GM21529 (cell line): ENCODE measurements around the gene BOD1L1.

Experiments used
- ATAC-seq: cut with Tn5 transposase; IDR thresholded peaks from one replicate; pipeline ENCODE4 v1.9.1; 2021; ENCODE audit not compliant: unreplicated experiment

Gene BOD1L1

DNA sequence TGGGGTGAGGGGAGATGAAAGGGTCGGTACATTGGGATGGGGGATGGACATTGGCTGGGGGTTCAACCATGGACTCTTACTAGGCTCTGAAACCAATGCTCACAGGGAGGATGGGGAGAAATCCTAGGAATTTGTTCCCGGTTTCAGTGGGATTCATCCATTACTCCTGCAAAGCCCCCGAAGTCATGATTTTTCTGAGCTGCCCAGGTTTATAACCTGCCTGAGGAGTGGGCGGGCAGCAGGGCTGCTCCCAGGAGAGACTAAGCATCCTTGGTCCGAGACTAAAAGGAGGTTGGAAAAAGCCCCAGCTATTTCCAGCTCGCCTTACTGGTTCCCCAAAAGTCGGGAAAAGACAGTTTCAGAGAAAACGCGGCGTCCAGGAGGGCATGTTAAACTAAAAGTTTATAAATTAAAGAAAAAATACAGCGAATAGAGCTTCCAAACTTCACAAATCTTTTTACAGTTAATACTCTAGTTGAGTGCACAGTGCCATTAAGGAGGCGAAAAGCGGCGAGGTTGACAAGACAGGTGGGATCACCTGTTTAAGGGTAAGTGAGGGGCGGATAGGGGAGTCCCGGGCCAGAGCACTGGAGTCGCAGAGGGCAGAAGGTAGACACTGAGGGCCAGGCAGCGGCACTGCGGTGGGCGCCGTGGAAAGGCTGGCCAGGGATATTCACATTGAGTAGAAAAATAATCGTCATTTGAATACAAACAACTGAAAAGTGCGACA lies 86.9 kb downstream of the BOD1L1 start:
- no peak for ATAC-seq

DNA sequence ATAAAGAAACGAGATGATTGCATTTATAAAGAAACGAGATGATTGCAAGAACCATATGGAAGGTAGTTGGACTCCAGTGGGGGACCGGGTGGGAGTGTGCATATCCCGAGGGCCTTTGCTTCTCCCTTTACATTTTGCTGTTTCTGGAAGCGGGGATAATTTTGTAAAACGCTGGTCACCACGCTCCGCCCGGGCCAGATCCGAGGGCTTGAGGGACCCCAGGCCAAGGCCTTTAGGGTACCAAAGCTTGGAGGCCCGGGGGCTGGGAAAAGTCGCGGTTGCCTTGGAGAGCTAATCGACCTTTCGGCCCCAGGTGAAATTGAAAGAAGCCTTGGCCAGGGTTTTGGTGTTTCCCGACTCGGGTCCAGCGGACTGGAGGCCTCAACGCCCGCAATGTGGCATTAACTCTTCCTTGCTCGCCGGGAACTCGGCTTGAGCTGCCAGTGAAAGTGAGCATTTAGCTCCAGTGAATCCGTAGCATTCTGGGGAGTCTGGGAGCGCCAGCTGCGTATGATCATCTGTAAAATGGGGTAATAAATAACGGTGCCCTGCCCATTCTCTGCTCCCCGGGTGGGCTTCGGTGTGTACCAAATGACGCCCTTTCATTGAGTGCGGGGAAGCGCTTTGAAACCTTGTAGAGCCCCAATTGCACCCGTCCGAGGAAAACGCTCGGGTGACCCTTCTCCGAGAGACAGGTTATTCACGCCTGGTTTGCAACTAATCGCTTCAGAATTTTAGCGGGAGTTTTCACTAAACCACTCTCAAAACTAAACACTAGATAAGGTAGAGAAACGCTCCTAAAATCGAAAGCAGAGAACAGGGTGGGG lies 87.7 kb downstream of the BOD1L1 start:
- ATAC-seq = no peak

DNA sequence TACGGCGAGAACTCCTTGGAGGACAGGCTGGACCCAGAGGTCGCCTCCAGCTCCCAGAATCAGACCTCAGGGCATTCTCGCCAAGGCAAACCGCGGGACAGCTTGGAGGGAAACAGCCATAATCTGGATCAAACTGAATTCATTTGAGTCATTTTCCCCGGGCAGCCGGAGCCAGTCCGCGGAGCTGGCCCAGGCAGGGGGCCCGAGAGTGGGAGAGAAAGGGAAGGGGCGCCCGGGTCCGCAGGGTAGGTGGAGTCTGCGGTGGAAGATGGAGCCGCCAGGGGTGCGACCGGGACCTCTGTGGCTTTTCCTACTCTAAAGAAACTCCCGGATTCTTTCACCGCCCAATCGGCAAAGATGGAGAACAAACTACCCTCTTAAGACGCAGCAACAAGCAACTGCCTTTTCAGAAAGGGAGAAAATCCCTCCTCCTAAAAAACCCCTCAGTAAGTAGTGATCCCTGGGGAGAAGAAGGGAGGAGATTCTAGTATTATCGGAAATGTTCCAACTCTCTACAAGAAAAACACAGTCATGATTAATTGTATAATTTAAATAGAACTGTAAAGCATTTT lies 88.4 kb downstream of the BOD1L1 start:
- no peak for ATAC-seq

DNA sequence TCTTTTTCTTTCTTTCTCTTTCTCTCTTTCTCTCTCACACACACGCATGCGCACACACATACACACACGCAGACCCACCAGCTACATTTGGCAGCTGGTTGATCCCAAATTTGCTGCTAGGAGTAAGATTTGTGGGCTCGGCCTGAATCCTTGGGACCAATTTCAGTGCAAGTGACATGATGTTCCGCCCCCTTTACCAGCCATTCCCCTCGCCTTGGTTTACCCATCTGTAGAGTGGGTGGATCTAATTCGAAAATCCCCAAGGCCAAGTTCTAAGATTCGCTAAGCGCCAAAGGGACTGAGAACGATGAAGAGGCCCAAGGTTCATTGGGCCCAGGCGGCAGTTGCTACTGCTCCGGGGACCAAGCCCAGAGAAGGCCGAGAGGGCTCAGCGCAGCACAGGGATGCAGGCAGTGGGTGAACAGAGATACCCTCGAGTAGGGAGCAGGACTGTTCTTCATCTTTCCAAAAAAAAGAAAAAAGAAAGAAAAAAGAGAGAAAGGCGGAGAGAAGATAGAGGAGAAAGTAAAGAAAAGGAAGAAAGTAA lies 89.0 kb downstream of the BOD1L1 start:
- ATAC-seq = no peak

DNA sequence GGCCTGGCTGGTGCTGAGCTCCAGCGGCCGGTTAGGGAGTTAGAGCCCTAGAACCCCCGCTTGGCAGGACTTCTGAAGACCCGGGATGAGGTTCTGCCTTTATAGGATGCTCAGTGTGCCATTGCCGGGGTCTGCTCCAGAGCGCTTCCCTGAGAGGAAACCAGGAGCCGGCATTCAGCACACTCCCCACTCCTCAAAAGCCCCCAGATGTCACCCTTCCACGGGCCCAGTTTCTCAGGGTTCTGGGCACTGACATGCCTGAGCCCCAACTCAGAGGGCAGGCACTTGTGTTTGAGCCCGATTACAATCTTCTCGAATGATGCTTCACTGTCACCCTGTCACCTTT lies 89.7 kb downstream of the BOD1L1 start:
- ATAC-seq = no peak

DNA sequence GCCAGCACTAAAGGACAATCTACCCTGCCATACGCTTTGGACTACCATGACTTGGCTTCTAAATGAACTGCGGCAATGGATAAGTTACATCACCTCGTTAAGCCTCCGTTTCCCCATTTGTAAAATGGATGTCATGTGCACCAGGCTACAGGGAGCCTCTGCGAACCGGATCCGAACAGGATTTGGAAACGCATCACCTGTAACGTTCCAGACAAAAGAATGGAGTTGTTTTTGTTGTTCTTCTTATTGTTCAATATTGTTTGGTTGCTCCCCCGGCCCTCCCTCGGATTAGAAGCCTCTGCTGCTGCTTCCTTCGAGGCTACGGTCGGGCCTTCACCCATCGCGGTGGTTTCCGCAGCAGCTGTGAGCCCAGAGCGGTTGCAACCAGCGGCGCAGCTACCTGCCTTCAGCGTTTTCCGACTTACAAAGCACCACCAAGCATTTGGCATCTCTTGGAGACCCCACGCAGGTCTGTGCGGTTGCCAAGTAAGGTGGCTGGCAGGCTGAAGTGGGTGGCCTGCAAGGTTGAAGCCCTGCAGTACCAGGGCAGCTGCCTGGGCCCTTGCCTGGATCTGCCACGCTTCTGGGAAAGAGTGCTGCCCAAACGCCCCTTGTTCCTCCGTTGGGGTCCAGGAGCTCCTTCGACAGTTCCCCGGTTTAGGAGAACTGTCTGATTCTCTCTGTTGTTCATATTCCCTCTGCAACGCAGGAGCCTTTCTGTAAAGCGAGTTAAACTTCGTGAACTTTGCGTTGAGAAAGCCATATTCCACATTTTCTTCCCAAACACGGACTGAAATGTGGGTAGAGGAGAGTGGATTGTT lies 90.3 kb downstream of the BOD1L1 start:
- no peak for ATAC-seq

DNA sequence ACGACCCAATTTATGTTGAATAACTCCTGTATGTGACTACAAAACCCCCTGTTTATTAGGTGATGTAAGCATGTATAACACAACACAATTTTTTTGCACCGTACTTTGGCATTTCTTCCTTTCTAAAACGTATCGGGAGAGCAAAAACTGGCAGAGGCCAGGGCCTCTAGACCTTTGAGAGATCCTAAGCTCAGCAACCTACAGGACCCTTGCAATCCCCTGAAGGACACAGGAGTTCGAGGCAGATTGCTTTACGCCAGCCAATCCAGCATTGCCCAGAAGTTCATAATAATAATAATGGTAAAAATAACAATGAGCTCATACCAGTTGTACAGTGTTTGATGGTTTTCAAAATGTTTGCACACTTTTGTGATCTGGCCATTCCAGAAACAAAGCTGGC lies 90.9 kb downstream of the BOD1L1 start:
- no peak for ATAC-seq

DNA sequence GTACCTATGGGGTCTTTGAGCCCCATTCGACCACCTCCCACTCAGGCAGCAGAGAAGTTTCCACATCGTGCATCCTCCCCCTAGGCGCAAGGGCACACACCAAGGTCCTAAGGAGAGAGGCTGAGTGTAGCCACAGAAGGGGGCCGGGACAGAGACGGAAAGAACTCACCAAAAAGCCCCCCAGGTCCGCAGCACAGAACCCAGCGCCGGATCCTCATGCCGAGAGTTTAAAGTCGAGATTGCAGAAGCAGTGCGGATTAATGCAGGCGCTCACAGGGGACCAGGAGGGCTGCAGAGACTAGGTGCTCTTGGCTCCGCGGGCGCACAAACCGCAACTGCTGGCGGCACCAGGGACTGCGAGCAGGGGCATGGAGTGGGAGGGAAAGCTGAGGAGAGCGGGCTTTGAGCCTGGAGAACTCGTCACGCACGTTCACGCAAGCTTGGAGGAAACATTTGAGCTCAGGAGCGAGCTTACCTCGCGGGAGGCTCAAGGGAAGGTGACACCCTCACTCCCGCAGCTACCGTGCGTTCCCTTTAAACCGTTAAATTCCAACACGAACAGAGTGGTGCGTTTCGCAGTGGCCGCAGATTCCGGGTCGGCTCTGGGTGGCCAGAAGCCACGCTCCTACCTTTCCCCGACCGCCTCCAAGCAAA lies 91.7 kb downstream of the BOD1L1 start:
- ATAC-seq = no peak

DNA sequence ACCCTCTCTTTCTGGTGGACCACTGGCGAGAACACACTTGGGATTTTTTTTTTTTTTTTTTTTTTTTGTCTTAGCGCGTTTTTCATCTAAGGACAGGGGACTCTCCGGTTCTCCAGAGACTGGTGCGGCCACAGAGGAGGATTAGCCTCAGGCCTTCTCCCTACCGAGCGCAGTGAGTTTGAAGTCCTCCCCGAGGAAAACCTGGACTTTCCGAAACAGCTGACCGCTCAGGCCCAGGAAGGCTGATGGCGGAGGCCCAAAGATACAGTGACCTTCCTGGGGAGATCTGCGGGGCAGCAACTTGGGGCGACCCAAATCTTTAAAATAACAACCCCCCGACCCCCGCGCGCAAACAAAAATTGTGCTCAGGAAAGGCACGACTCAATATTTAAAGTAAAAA lies 92.4 kb downstream of the BOD1L1 start:
- no peak for ATAC-seq

DNA sequence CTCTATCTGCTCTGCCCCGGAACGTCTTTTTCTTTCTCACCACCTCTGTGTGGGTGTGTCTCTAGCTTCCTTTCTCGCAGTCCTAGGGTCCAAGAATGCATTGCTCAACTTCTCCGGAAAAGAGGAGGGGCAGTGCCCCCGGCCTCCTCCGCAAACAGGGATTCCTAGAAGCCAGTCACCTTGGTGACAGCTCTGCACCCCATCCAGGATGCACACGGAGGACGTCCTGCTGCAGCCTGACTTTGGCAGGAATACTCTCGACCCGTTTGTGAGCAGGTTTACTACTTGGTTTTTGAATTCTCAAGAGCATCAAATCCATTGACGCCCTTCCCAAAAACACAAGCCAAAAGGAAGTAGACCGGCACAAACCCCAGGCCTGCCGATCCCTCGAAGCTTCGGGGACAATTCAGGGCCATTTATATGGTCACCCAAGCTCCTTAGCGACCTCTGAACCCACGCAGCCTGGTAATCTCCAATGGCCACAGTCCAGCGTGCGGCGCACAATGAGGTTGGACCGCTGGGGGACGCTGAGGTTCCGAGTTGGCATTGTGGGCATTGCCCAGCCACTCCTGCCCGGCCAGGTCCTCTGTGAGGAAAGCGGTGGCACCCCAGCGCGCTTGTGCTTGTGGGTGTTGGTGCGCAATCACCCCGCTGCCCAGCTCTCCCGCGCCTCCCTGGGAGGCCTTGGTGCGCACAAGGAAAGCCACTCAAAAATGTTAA lies 93.0 kb downstream of the BOD1L1 start:
- no peak for ATAC-seq

DNA sequence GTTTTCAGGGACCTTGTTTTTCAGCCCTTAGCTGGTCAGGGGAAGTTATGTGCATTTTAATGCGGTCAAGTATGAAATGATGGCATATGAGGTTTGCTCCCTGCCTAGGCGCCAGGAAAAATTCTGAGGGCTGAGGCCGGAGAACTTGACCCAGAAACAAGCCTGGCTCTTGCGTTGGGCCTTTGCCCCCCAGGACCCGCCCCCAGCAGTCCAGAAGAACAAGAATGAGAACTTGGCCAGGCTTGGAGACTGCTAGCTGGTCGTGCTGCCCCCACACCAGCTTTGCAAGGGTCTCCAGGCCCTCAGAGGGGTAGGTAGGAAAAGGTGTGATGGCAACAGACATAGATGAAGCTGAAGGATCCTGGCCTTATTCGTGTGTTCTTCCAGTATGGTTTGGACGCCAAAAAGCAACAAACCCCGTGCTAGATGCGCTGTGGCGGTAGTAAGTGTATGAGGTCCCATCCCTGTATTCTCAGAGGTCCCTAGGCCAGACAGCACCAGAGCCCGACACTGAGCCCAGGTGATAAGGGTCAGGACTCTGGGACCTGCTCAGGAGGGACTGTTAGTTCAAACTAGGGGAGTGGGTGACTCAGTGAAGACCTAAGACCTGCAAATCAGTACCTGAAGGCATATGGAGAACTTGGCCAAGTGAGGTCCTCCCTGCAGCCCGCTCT lies 93.7 kb downstream of the BOD1L1 start:
- no peak for ATAC-seq

DNA sequence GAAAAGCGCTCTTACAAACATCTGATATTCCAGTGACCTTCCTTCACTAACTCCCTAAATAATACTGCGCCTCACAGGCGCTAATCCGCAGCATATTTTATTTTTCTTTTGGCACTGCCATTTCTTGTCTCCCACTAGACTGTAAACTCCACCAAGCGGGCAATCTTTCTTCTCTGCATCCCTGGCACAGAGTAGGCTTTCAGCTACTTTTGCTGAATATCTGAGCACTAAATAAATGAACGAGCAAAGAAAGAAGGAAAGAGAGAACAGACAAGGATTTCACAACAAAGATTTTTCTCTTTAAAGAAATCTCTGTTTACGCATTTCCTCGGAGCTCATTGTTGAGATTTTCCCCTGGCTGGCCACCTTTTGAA lies 95.9 kb downstream of the BOD1L1 start:
- ATAC-seq = no peak

DNA sequence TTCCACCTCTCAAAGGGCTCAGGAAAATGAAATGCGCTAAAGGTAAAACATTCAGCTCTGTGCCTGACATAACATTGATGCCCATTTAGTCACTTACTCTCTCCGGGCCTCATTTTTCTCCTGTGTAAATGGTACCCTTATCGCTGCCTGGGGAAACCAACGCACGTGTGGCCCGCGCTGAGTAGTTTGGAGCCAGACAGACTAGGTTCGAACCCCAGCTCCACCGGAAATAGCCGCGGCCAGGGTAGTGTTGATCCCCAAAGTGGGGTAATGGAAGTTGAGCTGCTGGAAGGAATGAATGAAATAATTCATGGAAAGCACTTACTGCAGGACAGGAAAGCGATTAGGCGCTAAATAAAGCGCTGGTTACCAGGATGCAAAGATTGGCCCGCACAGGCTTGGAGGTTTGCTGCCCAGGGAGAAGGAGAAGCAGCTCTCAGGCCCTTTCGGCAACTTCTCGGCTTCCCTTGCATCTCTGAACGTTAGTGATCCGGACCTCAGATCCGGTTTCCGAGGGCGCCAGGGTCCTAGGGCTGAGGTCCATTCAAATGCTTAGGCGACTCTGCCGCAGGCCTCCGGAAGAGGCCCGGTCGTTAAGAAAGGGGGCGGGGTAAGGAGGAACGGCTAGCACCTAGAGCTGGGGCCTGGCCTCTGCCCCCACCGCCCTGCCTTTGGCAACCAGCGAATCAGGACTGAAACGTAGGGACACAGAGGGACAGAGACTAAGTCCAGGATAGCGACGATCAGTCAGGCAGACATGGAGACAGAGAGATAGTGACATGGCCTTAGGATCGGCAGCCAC lies 96.5 kb downstream of the BOD1L1 start:
- ATAC-seq = no peak

DNA sequence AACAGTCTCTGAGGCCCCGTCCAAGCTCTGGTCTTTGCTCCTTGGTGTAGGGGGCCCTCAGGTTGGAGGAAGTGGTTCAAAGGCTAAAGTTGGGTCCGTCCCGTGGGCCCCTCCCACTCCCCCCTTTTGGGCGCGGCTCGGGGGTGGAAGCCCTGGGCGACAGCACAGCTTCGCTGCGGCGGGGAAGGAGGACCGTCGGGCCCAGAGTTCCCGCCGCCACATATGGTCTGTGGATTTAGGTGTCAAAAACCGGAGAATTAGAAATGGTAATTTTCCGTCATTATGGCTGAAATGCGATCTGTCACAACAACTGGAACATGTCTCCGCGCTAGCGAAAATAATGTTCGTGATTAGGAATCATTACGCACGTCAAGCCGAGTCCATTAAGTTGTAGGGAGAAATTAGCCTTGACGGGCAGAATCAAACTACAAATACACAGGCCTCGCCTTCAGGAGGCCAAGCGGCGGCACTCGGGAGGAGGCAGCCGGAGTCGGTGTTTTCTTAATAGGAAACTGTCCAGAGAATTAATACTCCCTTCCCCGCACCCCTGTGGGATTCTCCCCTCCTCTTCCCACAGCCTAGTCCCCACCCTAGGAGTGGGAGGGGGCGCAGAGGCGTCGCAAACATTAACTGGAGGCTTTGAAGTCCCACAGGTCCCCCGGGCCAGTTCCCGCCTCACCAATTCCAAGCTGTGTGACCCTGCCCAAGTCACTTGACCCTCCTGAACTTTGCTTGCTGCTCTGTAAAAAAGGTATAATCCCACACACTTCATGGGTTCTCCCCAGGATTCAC lies 98.2 kb downstream of the BOD1L1 start:
- ATAC-seq = no peak

DNA sequence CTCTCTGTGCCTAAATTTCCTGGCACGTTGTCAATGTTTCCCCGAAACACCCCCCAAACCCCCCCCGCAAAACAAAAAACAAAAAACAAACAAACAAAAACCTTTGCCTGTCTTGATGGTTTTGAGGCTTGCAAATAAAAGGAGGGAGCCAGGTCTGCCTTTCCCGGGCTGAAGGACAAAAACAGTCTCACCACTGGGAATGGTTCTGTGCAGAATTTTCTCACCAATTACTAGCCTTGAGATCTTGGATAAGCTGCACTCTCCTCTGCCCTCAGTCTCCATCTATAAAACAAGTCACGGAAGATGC lies 98.8 kb downstream of the BOD1L1 start:
- no peak for ATAC-seq

DNA sequence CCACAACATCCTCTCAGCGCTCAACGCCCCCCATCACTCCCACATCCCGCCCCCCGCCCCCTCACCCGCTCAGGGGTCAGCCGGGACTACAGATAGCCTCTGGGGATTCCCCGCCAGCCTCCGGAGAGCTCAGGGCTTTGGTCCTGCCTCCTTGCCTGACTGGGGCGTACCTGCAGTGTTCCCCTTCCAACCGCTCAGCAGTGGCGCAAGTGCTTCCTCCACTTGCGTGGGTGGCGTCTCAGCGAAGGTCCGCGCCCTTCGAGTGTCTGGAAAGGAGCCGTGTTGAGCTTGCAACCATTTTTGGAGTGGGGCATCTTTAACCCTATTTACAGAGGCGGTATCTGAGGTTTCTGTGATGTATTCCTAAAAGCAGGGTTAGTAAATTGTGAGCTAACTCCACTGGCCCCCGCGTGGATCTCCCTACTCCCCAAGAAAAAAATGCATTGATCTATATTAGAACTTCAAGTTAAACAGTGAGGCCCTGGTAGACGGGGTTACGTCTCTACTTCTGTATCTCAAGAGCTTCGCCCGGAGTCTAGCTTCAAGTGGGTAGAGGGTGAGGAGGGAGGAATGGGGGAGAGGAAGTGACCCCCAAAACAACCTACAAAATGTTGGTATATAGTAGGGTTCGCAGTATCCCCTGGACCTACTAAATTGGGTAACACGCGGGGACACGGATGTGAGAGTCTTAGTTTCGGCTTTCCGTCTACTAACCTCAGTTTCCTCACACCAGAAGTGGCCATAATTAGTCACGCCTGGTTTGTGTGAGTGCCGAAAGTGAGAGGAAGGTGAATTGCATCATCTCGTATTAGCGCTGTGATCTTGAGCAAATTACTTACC lies 99.3 kb downstream of the BOD1L1 start:
- ATAC-seq = peak; percentile 80
